PC-9 (cell line): Measurements from ENCODE around the gene CNOT6L. TPM values are rescaled to one million over a fixed set of nuclear protein-coding genes. Genes with fewer than 3 reads are reported as not detected.

Source experiments
- BruUV-seq: library from RNA; stranded (reverse); fragments of 400-500 nt; replicated peaks from 2 replicates; lab custom pipeline; 2021; lab: Mats Ljungman, UMichigan
- CTCF ChIA-PET: fragments of 300-600 bp; sonication (Branson Sonifier 250); formaldehyde crosslinking; loops from one replicate; lab custom pipeline; 2022; ENCODE audit warnings: antibody characterized with exemption; lab: Charles Lee
- POLR2A ChIA-PET: fragments of 300-600 bp; sonication (Branson Sonifier 250); formaldehyde crosslinking; loops from one replicate; lab custom pipeline; 2022; ENCODE audit warnings: antibody characterized with exemption; ENCODE audit not compliant: unreplicated experiment; lab: Charles Lee
- DNase-seq, 2 experiments: peaks; one replicate each; pipeline versions ENCODE4 v3.0.0 to v3.0.0-alpha.2; 2015 to 2022; ENCODE audit warnings: mixed read lengths in 1 of 2
- H2AFZ ChIP-seq: fragments of 200-600 bp; sonication (generic); 2 replicates; pipeline ENCODE4 v1.8.1; 2017; ENCODE audit warnings: antibody characterized with exemption
- H3F3A ChIP-seq: fragments of 200-600 bp; sonication (generic); 2 replicates; pipeline ENCODE4 v1.8.1; 2017; ENCODE audit warnings: antibody characterized with exemption, mild to moderate bottlenecking, low read depth; ENCODE audit not compliant: insufficient read depth
- H3K27ac ChIP-seq: fragments of 200-600 bp; sonication (generic); 2 replicates; pipeline ENCODE4 v1.6.1; 2016; ENCODE audit warnings: mixed run types
- H3K27me3 ChIP-seq: fragments of 200-600 bp; sonication (generic); 2 replicates; pipeline ENCODE4 v1.6.1; 2016; ENCODE audit warnings: low read depth, mixed run types; ENCODE audit not compliant: insufficient read depth
- H3K36me3 ChIP-seq: fragments of 200-600 bp; sonication (generic); 2 replicates; pipeline ENCODE4 v1.6.1; 2016; ENCODE audit warnings: low read depth, mixed run types
- H3K4me1 ChIP-seq: fragments of 200-600 bp; sonication (generic); replicated peaks from 2 replicates; pipeline ENCODE4 v1.6.1; 2016; ENCODE audit warnings: mixed run types; ENCODE audit not compliant: insufficient read depth
- H3K4me2 ChIP-seq: fragments of 200-600 bp; sonication (generic); 2 replicates; pipeline ENCODE4 v1.6.1; 2017; ENCODE audit warnings: mixed run types
- H3K4me3 ChIP-seq: fragments of 200-600 bp; sonication (generic); 2 replicates; pipeline ENCODE4 v1.6.1; 2016; ENCODE audit warnings: mixed run types
- H3K79me2 ChIP-seq: fragments of 200-600 bp; sonication (generic); 2 replicates; pipeline ENCODE4 v1.6.1; 2017; ENCODE audit warnings: low read depth, mixed run types
- H3K9me2 ChIP-seq: fragments of 200-600 bp; sonication (generic); 2 replicates; pipeline ENCODE4 v1.8.1; 2017; ENCODE audit warnings: mild to moderate bottlenecking; ENCODE audit not compliant: insufficient read depth
- H3K9me3 ChIP-seq: fragments of 200-600 bp; sonication (generic); 2 replicates; pipeline ENCODE4 v1.8.1; 2016; ENCODE audit warnings: low read depth; ENCODE audit not compliant: insufficient read depth
- H4K20me1 ChIP-seq: fragments of 200-600 bp; sonication (generic); 2 replicates; pipeline ENCODE4 v1.8.1; 2017; ENCODE audit not compliant: insufficient read depth
- EZH2 ChIP-seq: fragments of 200-600 bp; sonication (generic); IDR thresholded peaks from 2 replicates; pipeline ENCODE4 v1.8.0; 2017; ENCODE audit warnings: antibody characterized with exemption, low read depth
- intact Hi-C: fragments of 100-400 bp; cut with micrococcal nuclease; formaldehyde crosslinking; loops from one replicate; pipeline ENCODE4 v1.10.0; 2022; ENCODE audit not compliant: unreplicated experiment
- total RNA-seq: library from RNA; stranded (reverse); gene quantifications from 2 replicates; pipeline ENCODE4 v1.2.3, GENCODE V29; 2021
- TF ChIP-seq, protein P1 (sequence below): fragments of 200-600 bp; sonication (generic); conservative IDR thresholded peaks from 2 replicates; pipeline ENCODE4 v1.6.1; 2017; ENCODE audit warnings: mixed run types, antibody characterized with exemption, mild to moderate bottlenecking, moderate library complexity

CNOT6L gene
- total RNA-seq, 1 experiment from 2014 or later, result 26.7 TPM

DNA sequence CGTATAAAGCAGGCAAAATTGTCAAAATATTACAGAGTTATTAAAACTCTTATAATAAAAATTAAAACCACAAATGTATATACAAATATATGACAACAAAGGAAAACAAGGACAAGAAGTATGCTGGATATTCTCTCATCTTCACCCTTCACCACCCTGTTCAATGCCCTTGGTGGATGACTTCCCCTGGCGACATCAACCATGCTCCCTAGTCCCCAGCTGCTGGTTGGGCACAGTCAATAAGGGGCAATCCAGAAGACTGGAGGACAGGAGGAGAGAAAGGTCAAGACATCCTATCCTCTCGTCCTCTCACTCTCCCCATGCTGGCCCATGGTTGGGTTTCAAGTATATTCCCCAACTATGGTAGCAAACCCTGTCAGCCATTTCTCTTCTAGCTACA lies 142.3 kb downstream of the CNOT6L start:
- BruUV-seq, result no TSS peak
- no peak overlapping the region for H3K4me2 ChIP-seq
- H3K9me2 ChIP-seq, result no peaks in the 10 kb centered on the region
- no peak overlapping the region for H2AFZ ChIP-seq
- no peaks in the 10 kb centered on the region for H3K36me3 ChIP-seq
- H3K4me1 ChIP-seq, result no peaks in the 10 kb centered on the region
- no peak overlapping the region for H3K4me3 ChIP-seq
- no peaks in the 10 kb centered on the region for H3F3A ChIP-seq
- no peak overlapping the region for H3K27ac ChIP-seq
- no peaks in the 10 kb centered on the region for H3K9me3 ChIP-seq
- H3K79me2 ChIP-seq, result no peaks in the 10 kb centered on the region
- ChIA-PET CTCF (no interaction called here), POLR2A (no interaction called here)
- no peaks in the 10 kb centered on the region for H4K20me1 ChIP-seq
- no peak for TF ChIP-seq EZH2
- TF ChIP-seq, protein P1, sequence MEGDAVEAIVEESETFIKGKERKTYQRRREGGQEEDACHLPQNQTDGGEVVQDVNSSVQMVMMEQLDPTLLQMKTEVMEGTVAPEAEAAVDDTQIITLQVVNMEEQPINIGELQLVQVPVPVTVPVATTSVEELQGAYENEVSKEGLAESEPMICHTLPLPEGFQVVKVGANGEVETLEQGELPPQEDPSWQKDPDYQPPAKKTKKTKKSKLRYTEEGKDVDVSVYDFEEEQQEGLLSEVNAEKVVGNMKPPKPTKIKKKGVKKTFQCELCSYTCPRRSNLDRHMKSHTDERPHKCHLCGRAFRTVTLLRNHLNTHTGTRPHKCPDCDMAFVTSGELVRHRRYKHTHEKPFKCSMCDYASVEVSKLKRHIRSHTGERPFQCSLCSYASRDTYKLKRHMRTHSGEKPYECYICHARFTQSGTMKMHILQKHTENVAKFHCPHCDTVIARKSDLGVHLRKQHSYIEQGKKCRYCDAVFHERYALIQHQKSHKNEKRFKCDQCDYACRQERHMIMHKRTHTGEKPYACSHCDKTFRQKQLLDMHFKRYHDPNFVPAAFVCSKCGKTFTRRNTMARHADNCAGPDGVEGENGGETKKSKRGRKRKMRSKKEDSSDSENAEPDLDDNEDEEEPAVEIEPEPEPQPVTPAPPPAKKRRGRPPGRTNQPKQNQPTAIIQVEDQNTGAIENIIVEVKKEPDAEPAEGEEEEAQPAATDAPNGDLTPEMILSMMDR, result no peak
- H3K27me3 ChIP-seq, result no peaks in the 10 kb centered on the region
- intact Hi-C loops, result no loop called here
- DNase-seq, result no peak

DNA sequence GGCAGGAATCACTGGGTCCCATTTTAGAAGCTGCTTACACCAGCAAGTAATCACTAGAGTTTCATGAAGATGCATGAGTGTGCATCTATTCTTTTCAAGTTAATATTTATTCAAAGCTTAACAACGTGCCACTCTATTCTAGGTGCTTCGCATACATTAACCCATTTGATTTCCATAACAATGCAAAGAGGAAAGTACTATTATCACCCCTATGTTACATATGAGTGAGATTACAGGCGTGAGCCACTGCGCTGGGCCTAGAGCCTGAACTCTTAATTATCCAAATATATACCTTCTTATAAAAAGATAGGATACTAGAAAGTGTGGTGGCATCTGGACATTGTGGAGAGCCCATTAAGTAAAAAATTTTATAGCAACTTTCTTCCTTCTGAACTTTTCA lies 148.1 kb downstream of the CNOT6L start:
- Histone ChIP-seq H4K20me1 (no peaks in the 10 kb centered on the region), H3K36me3 (no peaks in the 10 kb centered on the region), H3K4me1 (no peaks in the 10 kb centered on the region), H3K4me3 (no peak overlapping the region), H3F3A (no peaks in the 10 kb centered on the region), H3K79me2 (no peaks in the 10 kb centered on the region), H3K27me3 (no peaks in the 10 kb centered on the region), H3K27ac (no peak overlapping the region), H3K4me2 (no peak overlapping the region), H3K9me2 (no peaks in the 10 kb centered on the region), H3K9me3 (no peaks in the 10 kb centered on the region), H2AFZ (no peak overlapping the region)
- intact Hi-C loops, result no loop called here
- TF ChIP-seq, protein P1, result no peak
- DNase-seq, result no peak
- ChIA-PET CTCF (no interaction called here), POLR2A (no interaction called here)
- BruUV-seq, result no TSS peak

DNA sequence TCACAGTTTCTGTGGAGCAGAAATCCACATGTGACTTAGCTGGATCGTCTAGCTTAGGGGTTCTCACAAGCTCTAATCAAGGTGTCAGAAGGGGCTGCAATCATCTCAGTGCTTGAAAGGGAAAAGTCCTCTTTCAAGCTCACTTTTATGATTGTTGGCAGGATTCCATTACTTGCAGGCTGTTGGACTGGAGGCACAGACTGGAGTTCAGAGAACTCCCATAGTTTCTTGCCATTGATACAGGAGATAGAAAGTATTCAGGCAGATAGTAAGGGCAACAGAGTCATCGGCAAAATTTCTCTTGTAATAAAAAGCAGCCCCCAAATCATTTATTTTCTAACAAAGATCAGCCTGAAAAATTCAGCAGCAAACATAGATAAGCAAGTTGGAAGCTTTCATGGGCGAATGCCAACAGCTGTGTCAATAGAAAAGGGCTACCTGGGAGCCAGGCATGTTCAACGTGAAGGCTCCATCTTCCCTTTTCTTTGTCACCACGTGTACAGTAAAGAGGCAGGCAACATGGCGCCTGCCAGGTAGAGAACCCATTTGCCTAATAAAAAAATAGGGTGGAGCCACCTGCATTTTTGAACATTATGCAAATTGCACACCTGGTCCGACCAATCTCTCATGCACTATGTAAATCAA lies 149.1 kb downstream of the CNOT6L start:
- no peak for DNase-seq

More for the DNA sequence above, 149.1 kb downstream of the CNOT6L start:
- intact Hi-C loops, result no loop called here
- Histone ChIP-seq H2AFZ (no peak overlapping the region), H3K36me3 (no peaks in the 10 kb centered on the region), H4K20me1 (no peaks in the 10 kb centered on the region), H3F3A (no peaks in the 10 kb centered on the region), H3K27ac (no peak overlapping the region), H3K4me1 (peaks cover 7% of the 10 kb centered on the region; the same call in 1 of the 2 replicates), H3K4me2 (no peak overlapping the region), H3K9me3 (no peaks in the 10 kb centered on the region), H3K79me2 (no peaks in the 10 kb centered on the region), H3K27me3 (no peaks in the 10 kb centered on the region), H3K9me2 (no peaks in the 10 kb centered on the region), H3K4me3 (no peak overlapping the region)
- ChIA-PET POLR2A (no interaction called here), CTCF (no interaction called here)
- TF ChIP-seq, protein P1, result no peak
- TF ChIP-seq EZH2, result no peak
- no TSS peak for BruUV-seq
